IPS DF 4.7 (cell line): ENCODE results near the gene CCDC33.

ENCODE experiments used
- DNase-seq: peaks from one replicate; pipeline ENCODE4 v3.0.0-alpha.2; 2013; ENCODE audit warnings: low spot score; ENCODE audit errors: extremely low read depth

The CCDC33 gene

DNA sequence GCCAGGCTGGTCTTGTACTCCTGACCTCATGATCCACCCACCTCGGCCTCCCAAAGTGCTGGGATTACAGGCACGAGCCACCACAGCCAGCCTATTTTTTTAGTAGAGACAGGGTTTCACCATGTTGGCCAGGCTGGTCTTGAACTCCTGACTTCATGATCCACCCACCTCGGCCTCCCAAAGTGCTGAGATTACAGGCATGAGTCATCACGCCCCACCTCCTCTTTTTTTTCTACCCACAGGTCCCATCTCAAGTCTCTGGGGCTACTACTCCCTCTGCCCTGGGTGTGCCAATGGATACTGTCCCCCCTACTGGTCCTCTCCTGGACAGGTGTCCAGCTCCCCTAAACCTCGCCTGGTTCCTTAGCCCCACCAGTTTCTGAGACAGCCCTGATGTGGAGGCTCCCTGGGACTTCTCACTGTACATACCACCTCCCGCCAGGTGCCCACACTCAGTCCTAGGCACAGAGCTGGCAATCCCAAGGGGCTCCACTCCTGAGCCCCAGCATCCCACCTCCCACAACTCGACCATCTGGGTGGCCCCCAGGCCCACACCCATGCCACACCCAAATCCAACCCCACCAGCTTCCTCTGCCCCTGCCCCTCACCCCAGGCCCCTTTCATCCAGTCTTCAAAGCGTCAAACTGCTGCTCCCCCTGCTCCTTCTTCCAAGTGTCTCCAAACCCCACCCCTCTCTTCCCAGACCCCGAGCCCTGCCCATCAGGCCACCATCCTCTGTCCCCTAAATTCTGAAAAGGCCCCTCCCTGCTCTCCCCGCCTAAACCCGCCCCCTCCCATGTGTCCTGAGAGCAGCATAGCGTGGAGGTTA, 144.4 kb downstream of the CCDC33 start:
- DNase-seq: no peak

DNA sequence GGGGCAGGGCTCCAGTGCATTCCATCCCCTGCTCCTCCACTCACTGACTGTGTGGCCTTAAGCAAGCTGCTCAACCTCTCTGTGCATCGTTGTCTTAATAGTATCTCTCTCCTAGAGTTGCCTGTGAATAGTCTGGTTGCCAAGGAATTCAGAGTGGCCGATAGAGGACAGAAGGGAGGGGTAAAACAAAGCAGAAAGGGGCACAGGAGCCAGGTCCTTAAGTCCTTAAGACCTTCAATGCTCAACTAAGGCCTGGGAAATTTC, 145.0 kb downstream of the CCDC33 start:
- no peak for DNase-seq

DNA sequence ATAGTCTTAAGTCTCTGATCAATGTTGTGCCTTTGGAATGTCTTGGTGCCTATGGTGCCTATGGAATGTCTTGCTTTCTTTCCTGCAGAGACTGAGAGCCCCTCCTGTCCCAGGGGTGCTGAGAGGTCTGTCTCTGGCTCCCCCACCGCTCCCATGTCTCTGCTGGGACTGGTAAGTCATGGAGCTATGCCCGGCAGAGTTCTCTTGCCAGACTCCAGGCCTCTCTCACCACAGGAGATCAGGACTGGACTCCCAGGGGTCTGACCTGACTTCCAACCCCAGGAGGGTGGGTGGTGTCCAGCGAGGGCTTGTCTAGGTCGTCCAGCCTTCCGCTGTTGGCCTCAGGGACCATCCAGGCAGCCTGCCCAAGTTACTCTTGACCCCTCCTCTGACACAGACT, 145.4 kb downstream of the CCDC33 start:
- DNase-seq: no peak

DNA sequence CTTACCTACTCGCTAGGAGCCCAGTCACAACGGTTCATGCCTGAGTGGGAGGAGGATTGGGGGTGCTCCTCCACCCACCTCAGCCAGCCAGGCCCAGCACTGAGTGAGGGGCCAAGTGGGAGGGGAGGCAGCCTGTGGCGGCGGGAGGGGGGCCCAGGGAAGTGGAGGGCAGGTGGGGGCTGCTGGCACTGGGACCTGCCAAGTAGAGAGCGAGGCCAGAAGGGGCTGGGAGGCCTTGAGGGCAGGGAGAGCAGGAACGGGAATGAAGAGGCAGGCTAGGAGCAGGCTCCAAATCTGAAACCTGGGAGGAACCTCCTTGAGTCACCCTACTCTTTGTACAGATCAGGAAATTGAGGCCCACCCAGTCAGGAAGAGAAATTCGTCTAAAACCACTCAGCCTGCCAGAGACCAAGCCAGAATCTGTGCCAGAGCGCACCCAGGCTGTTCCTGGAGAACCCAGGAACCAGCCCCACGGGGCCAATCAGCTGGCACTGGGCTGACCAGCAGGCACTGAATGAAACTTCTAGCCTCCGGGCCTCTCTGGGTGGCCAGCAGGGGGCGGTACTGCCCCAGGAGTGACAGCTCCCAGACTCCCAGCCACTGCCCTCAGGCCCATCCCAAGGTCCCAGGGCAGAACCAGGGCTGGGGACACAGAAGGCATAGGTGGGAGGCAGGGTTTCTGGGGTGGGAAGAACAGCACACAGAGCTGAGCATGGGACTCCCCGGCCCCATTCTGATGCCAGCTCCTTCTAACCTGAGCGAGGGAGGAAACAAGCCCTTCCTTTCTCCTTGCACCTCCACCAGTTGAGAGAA, 146.1 kb downstream of the CCDC33 start:
- DNase-seq: no peak

DNA sequence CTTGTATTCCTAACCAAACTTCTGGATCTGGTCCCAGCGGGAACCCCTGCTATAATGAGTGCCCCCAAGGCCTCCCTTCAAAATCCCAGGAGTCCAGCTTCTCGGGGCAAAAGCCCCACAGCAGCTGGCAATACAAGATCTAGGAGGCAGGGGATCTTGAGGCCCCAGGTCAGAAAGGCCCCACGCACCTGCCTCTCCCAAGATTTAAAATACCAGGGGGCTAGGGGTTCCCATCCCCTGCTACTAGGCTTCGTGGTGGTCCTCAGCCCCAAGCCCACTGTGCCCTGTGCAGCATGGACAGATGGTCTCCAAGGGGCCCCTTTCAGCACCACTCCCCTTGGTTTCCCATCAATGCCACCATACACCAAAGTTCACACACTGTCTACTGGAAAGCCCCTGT, 147.2 kb downstream of the CCDC33 start:
- no peak for DNase-seq

DNA sequence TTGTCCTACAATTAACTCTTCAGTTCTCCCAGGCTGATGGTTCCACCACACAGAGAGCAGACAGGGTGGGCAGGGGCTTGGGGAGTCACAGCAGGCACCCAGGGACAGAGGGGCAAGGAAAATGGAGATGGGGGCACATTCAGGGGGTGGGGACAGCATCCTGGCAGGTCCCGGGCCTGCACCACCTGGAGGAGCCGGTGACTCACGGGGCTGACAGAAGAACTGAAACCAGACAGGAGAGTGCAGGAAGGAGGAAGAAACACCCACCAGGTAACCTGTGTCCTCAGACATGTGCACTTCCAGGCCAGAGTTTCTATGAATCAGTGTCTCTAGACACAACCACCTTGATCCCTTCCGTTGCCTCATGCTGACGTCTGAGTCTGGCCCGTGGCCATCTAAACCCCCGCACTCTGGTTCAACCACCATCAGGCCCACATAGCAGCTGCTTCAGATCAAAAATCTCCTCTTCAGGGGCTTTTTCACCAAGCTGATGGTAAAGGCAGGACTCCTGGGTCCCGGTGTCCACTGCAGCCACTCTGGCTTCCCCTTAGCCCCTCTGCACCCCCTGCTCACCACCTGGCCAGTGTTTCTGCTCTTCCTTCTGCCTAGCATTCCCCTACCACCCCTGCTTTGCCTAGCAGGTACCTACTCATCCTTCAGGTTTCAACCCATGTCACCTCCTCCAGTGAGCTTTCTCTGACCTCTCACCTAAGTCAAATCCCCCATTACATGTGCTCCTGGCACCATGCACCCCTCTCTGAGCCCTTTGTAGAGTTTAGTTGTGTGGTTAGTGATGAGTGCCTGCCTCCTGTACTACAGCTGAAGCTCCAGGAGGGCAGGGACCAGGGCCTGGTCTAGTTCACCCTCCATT, 147.8 kb downstream of the CCDC33 start:
- no peak for DNase-seq

DNA sequence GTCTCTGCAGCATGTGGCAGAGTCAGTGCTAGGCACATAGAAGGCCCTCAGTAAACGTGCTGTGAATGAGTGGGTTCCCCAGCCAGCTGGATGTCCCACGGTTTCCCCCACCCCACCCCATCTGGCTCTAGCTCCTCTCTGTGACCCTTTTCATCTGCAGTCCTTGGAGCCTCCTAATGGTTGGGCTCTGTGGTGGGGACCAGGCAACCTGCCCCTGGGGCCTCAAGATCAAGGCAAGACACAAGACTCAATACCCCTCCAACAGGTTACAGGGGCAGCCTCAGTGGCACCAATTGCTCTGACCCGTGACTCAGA, 148.4 kb downstream of the CCDC33 start:
- DNase-seq: no peak

DNA sequence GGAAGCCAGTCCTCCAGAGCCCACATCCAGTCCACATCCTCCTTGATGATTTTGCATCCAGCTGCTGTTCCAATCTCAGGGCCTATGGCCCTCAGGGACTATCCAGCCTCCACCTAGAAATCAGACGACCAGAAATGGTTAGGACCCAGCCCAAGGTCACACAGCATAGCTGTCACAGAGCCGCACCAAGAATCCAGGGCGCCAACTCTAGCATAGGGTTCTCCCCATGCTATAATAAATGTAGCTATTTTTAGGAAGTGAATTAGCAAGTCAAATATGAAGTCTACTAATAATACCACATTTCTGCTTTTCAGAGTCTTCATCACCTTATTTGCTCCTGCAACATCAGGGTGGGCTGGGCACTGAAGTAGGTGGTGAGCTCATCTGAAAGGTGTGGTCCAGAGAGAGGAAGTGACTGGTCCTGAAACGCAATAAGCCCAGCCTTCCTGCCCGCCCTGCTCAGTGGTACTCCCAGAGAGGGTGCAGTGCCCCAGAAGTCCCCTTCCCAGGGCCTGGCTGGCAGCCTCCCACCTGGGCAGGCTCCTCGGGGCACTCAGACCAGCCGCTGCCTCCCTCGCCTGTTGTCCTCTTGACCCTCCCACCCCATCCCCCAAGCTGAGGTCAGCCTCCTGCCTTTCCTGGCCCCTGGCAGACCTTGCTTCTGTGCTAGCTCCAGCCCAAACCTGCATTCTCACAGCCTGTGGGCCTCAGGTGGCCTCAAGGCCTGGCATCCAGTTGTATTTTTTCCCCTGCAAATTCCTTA, 148.9 kb downstream of the CCDC33 start:
- DNase-seq: no peak

DNA sequence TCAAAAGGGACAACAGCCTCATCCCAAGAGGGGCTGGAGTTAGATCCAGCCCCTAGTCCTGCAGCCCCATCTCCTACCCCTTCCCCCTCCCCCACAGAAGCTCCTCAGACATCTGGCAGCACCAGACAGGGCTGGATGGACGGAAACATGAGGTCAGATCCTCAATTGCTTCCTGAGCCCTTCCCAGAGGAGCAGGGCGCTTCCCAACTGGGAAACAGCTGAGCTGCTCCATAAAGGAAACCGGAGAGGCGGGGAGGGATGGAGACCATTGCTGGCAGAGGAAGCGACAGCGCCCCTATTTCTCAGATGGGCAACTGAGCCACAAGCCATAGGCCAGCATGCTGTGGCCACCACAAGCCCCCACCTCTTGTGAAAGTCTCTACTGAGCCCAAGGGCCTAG, 149.6 kb downstream of the CCDC33 start:
- DNase-seq: no peak
